Endothelial cell of umbilical vein (primary cell): ENCODE data around the gene SPOP. TPM values are rescaled to one million over a fixed set of nuclear protein-coding genes. Genes with fewer than 3 reads are reported as not detected.

ENCODE experiments used
- BruUV-seq: library from RNA; stranded (reverse); fragments of 400-500 nt; replicated peaks from 2 replicates; lab custom pipeline; 2021; lab: Mats Ljungman, UMichigan
- CTCF ChIA-PET: fragments of 300-600, 350-600 bp; sonication (Branson Sonifier 250); formaldehyde crosslinking; loops from one replicate; lab custom pipeline; 2021; ENCODE audit warnings: antibody characterized with exemption, inconsistent platforms; lab: Charles Lee
- POLR2A ChIA-PET: fragments of 300-600, 350-600 bp; sonication (Branson Sonifier 250); formaldehyde crosslinking; loops from one replicate; lab custom pipeline; 2021; ENCODE audit warnings: antibody characterized with exemption, inconsistent platforms; lab: Charles Lee
- DNase-seq: peaks from one replicate; pipeline ENCODE4 v3.0.0-alpha.2; 2011; ENCODE audit warnings: low read depth, low spot score
- FAIRE-seq: peaks from 2 replicates; lab custom pipeline; 2011; peaks lifted over from hg19 to GRCh38; lab: Jason Lieb, UNC
- H2AFZ ChIP-seq: 2 replicates; pipeline ENCODE4 v1.6.0; 2012; ENCODE audit warnings: low read depth, low read length, control low read depth, inconsistent platforms
- H3K27ac ChIP-seq: 2 replicates; pipeline ENCODE4 v1.5.1; 2011; ENCODE audit warnings: low read depth, mild to moderate bottlenecking, control low read depth, low read length, moderate library complexity; ENCODE audit not compliant: insufficient read depth
- H3K27me3 ChIP-seq, 2 experiments: 2 replicates each; pipeline versions ENCODE4 v1.6.0 to v1.6.1; 2011; ENCODE audit warnings: low read length in 2 of 2, mixed read lengths in 1 of 2; ENCODE audit not compliant: control insufficient read depth in 2 of 2, insufficient read depth in 2 of 2
- H3K36me3 ChIP-seq, 2 experiments: 2 replicates in 1 of 2; 3 replicates in 1 of 2; pipeline ENCODE4 v1.5.1; 2011; ENCODE audit warnings: low read length in 2 of 2, mild to moderate bottlenecking in 1 of 2, moderate library complexity in 1 of 2; ENCODE audit not compliant: control insufficient read depth in 2 of 2, insufficient read depth in 2 of 2; ENCODE audit errors: extremely low read depth in 1 of 2
- H3K4me1 ChIP-seq: 3 replicates; pipeline ENCODE4 v1.5.1; 2011; ENCODE audit warnings: mild to moderate bottlenecking, low read length; ENCODE audit not compliant: control insufficient read depth, insufficient read depth; ENCODE audit errors: extremely low read depth
- H3K4me2 ChIP-seq: 2 replicates; pipeline ENCODE4 v1.6.1; 2011; ENCODE audit warnings: low read length, control low read depth, mixed read lengths; ENCODE audit not compliant: insufficient read depth
- H3K4me3 ChIP-seq, 3 experiments: fragments of 200-600 bp in 1 of 3; sonication (generic), shearing (Covaris generic) in 1 of 3; replicated peaks in 1 of 3; 2 replicates each; pipeline ENCODE4 v1.5.1; 2011 to 2016; ENCODE audit warnings: control low read depth in 3 of 3, low read length in 3 of 3, mild to moderate bottlenecking in 2 of 3, inconsistent platforms in 1 of 3, low read depth in 1 of 3, moderate library complexity in 1 of 3; ENCODE audit not compliant: insufficient read depth in 1 of 3
- H3K79me2 ChIP-seq: 2 replicates; pipeline ENCODE4 v1.6.0; 2012; ENCODE audit warnings: low read length, inconsistent platforms; ENCODE audit not compliant: control insufficient read depth, insufficient read depth
- H3K9ac ChIP-seq: replicated peaks from 2 replicates; pipeline ENCODE3; 2011; ENCODE audit warnings: low read length, control low read depth; ENCODE audit not compliant: insufficient read depth; ENCODE audit errors: extremely low read depth
- H3K9me1 ChIP-seq: replicated peaks from 3 replicates; pipeline ENCODE4 v1.6.0; 2011; ENCODE audit warnings: mild to moderate bottlenecking, low read length; ENCODE audit not compliant: control insufficient read depth, insufficient read depth; ENCODE audit errors: extremely low read depth
- H3K9me3 ChIP-seq: replicated peaks from 2 replicates; pipeline ENCODE4 v1.5.1; 2012; ENCODE audit warnings: low read length, inconsistent platforms; ENCODE audit not compliant: control insufficient read depth, insufficient read depth
- H4K20me1 ChIP-seq: replicated peaks from 2 replicates; pipeline ENCODE3; 2011; ENCODE audit warnings: mild to moderate bottlenecking, low read length; ENCODE audit not compliant: control insufficient read depth, insufficient read depth; ENCODE audit errors: extremely low read depth
- EZH2 ChIP-seq: IDR thresholded peaks from 2 replicates; pipeline ENCODE4 v1.6.1; 2012; ENCODE audit warnings: borderline replicate concordance, low read depth, mild to moderate bottlenecking, moderate library complexity, low read length, inconsistent platforms; ENCODE audit not compliant: severe bottlenecking
- FOS ChIP-seq: IDR thresholded peaks from 2 replicates; pipeline ENCODE4 v1.6.1; 2011; ENCODE audit warnings: mild to moderate bottlenecking, low read length, moderate library complexity, borderline replicate concordance; ENCODE audit not compliant: insufficient read depth
- GATA2 ChIP-seq: IDR thresholded peaks from 2 replicates; pipeline ENCODE4 v1.7.0; 2011; ENCODE audit warnings: low read depth, mild to moderate bottlenecking, moderate library complexity, mixed read lengths, low read length; ENCODE audit not compliant: insufficient read length, insufficient read depth
- JUN ChIP-seq: IDR thresholded peaks from 2 replicates; pipeline ENCODE4 v1.6.1; 2011; ENCODE audit warnings: borderline replicate concordance, low read depth; ENCODE audit not compliant: insufficient read length, insufficient read depth
- MYC ChIP-seq: IDR thresholded peaks from one replicate; pipeline ENCODE4 v1.6.1; 2011; ENCODE audit warnings: mild to moderate bottlenecking, low read depth, low read length
- POLR2A ChIP-seq: IDR thresholded peaks from 2 replicates; pipeline ENCODE4 v1.6.1; 2012; ENCODE audit warnings: low read depth, mild to moderate bottlenecking, control low read depth, low read length
- POLR2AphosphoS5 ChIP-seq: IDR thresholded peaks from 2 replicates; pipeline ENCODE4 v1.6.1; 2012; ENCODE audit warnings: low read depth, mild to moderate bottlenecking, control low read depth, low read length, moderate library complexity; ENCODE audit not compliant: insufficient read depth
- dilution Hi-C: fragments of 300-500 bp; cut with MboI; formaldehyde crosslinking; loops from one replicate; pipeline ENCODE4 v1.15.0; 2019; ENCODE audit warnings: low sequenced_read_pairs; ENCODE audit not compliant: extremely low pct_ligation_motif_present
- intact Hi-C: fragments of 100-400 bp; cut with micrococcal nuclease; formaldehyde crosslinking; loops from one replicate; pipeline ENCODE4 v1.10.0; 2022
- polyA plus RNA-seq, 4 experiments: library from polyadenylated mRNA; depleted of rRNA in 3 of 4; stranded (reverse) in 3 of 4; unstranded in 1 of 4; fragments of >200 nt; gene quantifications; 2 replicates each; pipeline versions ENCODE4 v1.2.1 to v1.2.3, GENCODE V29; 2011 to 2012; ENCODE audit warnings: missing spikeins in 1 of 4
- total RNA-seq: library from RNA; stranded (reverse); gene quantifications from 2 replicates; pipeline ENCODE4 v1.2.3, GENCODE V29; 2021
- TF ChIP-seq, protein P1 (sequence below), 2 donors: IDR thresholded peaks; 1 replicate in 1 of 2; 2 replicates in 1 of 2; pipeline ENCODE4 v1.5.1; 2011; ENCODE audit warnings: low read length in 2 of 2, mild to moderate bottlenecking in 2 of 2, moderate library complexity in 2 of 2, control low read depth in 1 of 2, inconsistent platforms in 1 of 2, low read depth in 1 of 2; ENCODE audit not compliant: insufficient read depth in 1 of 2; ENCODE audit errors: extremely low read depth in 1 of 2
- TF ChIP-seq, protein P2 (sequence below): IDR thresholded peaks from 2 replicates; pipeline ENCODE4 v1.6.1; 2011; ENCODE audit not compliant: insufficient read depth, insufficient read length

The SPOP gene
- total and polyA plus RNA-seq, 2 donors (not counting 3 experiments of a cell fraction or from before 2014, with no cell fraction given) = 46.9 to 61.0 TPM

- H3K9ac ChIP-seq = no peak overlapping the region
- no peak overlapping the region for H3K4me2 ChIP-seq
- H3K4me1 ChIP-seq = peaks cover 7% of the 10 kb centered on the region
- H3K9me1 ChIP-seq = no peaks in the 10 kb centered on the region
- intact Hi-C loops (no loop called here), dilution Hi-C loops (no loop called here)
- no peaks in the 10 kb centered on the region for H3K79me2 ChIP-seq
- peaks cover 2 to 15% of the 10 kb centered on the region in 2 experiments for H3K36me3 ChIP-seq
- no peaks in the 10 kb centered on the region for H4K20me1 ChIP-seq
- H3K9me3 ChIP-seq = no peaks in the 10 kb centered on the region
- no peaks in the 10 kb centered on the region for H3K27me3 ChIP-seq
- peak; percentile 32 for DNase-seq
- no peak overlapping the region for H2AFZ ChIP-seq
- ChIA-PET POLR2A (no interaction called here), CTCF (interaction anchor here (0.7 to 3.5 kb wide), 12 partner anchors 9 to 399 kb away, joined by 3 to 15 read pairs (median 4); partner anchors contain the start of gene NXPH3)
- H3K4me3 ChIP-seq = no peak overlapping the region
- TF ChIP-seq FOS (no peak), POLR2AphosphoS5 (no peak), JUN (no peak), MYC (no peak), EZH2 (no peak), POLR2A (no peak), GATA2 (no peak)
- TF ChIP-seq, protein P1, sequence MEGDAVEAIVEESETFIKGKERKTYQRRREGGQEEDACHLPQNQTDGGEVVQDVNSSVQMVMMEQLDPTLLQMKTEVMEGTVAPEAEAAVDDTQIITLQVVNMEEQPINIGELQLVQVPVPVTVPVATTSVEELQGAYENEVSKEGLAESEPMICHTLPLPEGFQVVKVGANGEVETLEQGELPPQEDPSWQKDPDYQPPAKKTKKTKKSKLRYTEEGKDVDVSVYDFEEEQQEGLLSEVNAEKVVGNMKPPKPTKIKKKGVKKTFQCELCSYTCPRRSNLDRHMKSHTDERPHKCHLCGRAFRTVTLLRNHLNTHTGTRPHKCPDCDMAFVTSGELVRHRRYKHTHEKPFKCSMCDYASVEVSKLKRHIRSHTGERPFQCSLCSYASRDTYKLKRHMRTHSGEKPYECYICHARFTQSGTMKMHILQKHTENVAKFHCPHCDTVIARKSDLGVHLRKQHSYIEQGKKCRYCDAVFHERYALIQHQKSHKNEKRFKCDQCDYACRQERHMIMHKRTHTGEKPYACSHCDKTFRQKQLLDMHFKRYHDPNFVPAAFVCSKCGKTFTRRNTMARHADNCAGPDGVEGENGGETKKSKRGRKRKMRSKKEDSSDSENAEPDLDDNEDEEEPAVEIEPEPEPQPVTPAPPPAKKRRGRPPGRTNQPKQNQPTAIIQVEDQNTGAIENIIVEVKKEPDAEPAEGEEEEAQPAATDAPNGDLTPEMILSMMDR (IDR thresholded peaks at IDR 0.05; ENCODE audit: extremely low read depth in 1 of 2, insufficient read depth in 1 of 2, low read depth in 1 of 2, low read length in 2 of 2) = no peak
- TF ChIP-seq, protein P2, sequence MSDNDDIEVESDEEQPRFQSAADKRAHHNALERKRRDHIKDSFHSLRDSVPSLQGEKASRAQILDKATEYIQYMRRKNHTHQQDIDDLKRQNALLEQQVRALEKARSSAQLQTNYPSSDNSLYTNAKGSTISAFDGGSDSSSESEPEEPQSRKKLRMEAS = no peak
- BruUV-seq = no TSS peak
- H3K27ac ChIP-seq = no peak overlapping the region
- no peak for FAIRE-seq
Measured at GRCh38 chr17:49597928-49598655, 79.8 kb downstream of the SPOP start.
